ENCODE measurements around the gene SNTB2.

SNTB2 gene

DNA sequence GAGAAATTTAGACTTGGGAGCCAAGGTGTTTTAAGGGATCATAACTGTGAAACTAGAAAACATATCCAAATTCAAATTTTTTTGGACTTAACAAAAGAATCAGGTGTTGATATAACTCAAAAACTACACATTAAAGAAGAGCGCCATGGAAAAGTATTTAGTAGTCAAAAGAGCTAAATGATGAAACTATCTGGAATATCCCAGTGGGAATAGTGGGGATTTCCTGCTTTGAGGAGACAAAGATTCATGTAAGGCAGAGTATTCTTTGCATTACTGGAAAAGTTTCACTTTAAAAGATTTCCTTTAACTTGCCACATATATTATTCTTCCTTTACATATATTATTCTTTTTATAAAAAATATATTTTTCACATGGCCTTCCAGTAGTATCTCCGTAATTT, 83.9 kb downstream of the SNTB2 start:
- Histone ChIP-seq H4K91ac (ENCODE audit: low read depth, low read length) (no peak overlapping the region), H3K79me1 (ENCODE audit: low read length) (no peaks in the 10 kb centered on the region), H3K79me2 (ENCODE audit: control insufficient read depth, insufficient read depth, low read length, poor library complexity) (no peaks in the 10 kb centered on the region), H3K4me3 (ENCODE audit: low read depth, low read length) (no peak overlapping the region), H3K9ac (ENCODE audit: low read length) (no peak overlapping the region), H2BK5ac (ENCODE audit: low read depth, low read length, poor library complexity) (no peak overlapping the region), H3K9me3 (ENCODE audit: insufficient read depth, low read depth, low read length) (no peaks in the 10 kb centered on the region), H3K27me3 (ENCODE audit: insufficient read depth, low read length) (no peaks in the 10 kb centered on the region), H3K18ac (ENCODE audit: low read length) (no peak overlapping the region), H4K12ac (ENCODE audit: low read depth, low read length) (no peak overlapping the region), H2AFZ (ENCODE audit: insufficient read depth, low read length, poor library complexity) (no peak overlapping the region), H3K23ac (ENCODE audit: low read length) (no peak overlapping the region), H2BK120ac (ENCODE audit: insufficient read depth, low read length, poor library complexity) (no peak overlapping the region), H2AK5ac (ENCODE audit: low read length) (no peak overlapping the region), H3K27ac (ENCODE audit: low read depth, low read length) (no peak overlapping the region), H2BK12ac (ENCODE audit: low read length) (no peak overlapping the region), H4K8ac (ENCODE audit: low read depth, low read length) (no peak overlapping the region), H3K4me1 (ENCODE audit: control insufficient read depth in 1 of 2, insufficient read depth in 2 of 2, low read length in 2 of 2) (no peaks in the 10 kb centered on the region), H3K36me3 (ENCODE audit: control insufficient read depth in 1 of 2, insufficient read depth in 2 of 2, low read length in 2 of 2) (peaks cover 2 to 3% of the 10 kb centered on the region in 2 experiments), H3K14ac (ENCODE audit: low read length) (no peak overlapping the region), H3K4me2 (ENCODE audit: low read length) (no peak overlapping the region), H3K4ac (ENCODE audit: low read depth, low read length) (no peak overlapping the region)
- DNase-seq: no peak
- no CpG with 5 or more reads among the region's 2 CpGs for WGBS (ENCODE audit: extremely low coverage, insufficient coverage, insufficient read length)

DNA sequence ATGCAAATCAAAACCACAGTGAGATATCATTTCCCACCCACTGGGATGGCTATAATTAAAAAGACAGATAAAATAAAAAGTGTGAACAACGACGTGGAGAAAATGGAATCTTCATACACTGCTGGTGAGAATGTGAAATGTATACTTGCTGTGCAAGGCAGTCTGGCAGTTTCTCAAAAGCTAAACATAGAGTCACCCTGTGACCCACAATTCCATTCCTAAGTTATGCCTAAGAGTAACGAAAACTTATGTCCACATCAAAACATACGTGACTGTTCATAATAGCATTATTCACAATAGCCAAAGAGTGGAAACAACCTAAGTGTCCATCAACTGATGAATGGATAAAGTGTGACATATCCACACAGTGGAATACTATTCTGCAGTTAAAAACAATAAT, 86.0 kb downstream of the SNTB2 start:
- Histone ChIP-seq H2AFZ (ENCODE audit: insufficient read depth, low read length, poor library complexity) (no peak overlapping the region), H4K8ac (ENCODE audit: low read depth, low read length) (no peak overlapping the region), H3K79me1 (ENCODE audit: low read length) (no peaks in the 10 kb centered on the region), H3K14ac (ENCODE audit: low read length) (no peak overlapping the region), H4K91ac (ENCODE audit: low read depth, low read length) (no peak overlapping the region), H3K36me3 (ENCODE audit: control insufficient read depth in 1 of 2, insufficient read depth in 2 of 2, low read length in 2 of 2) (peaks cover 2% of the 10 kb centered on the region in 2 experiments), H3K9ac (ENCODE audit: low read length) (no peak overlapping the region), H3K9me3 (ENCODE audit: insufficient read depth, low read depth, low read length) (no peaks in the 10 kb centered on the region), H3K4me3 (ENCODE audit: low read depth, low read length) (no peak overlapping the region), H2BK120ac (ENCODE audit: insufficient read depth, low read length, poor library complexity) (no peak overlapping the region), H3K79me2 (ENCODE audit: control insufficient read depth, insufficient read depth, low read length, poor library complexity) (no peaks in the 10 kb centered on the region), H2BK12ac (ENCODE audit: low read length) (no peak overlapping the region), H3K18ac (ENCODE audit: low read length) (no peak overlapping the region), H2AK5ac (ENCODE audit: low read length) (no peak overlapping the region), H3K4me1 (ENCODE audit: control insufficient read depth in 1 of 2, insufficient read depth in 2 of 2, low read length in 2 of 2) (no peaks in the 10 kb centered on the region), H4K12ac (ENCODE audit: low read depth, low read length) (no peak overlapping the region), H2BK5ac (ENCODE audit: low read depth, low read length, poor library complexity) (no peak overlapping the region), H3K27me3 (ENCODE audit: insufficient read depth, low read length) (no peaks in the 10 kb centered on the region), H3K27ac (ENCODE audit: low read depth, low read length) (no peak overlapping the region), H3K4ac (ENCODE audit: low read depth, low read length) (no peak overlapping the region), H3K4me2 (ENCODE audit: low read length) (no peak overlapping the region), H3K23ac (ENCODE audit: low read length) (no peak overlapping the region)
- no peak for DNase-seq
- no CpG with 5 or more reads among the region's 4 CpGs for WGBS (ENCODE audit: extremely low coverage, insufficient coverage, insufficient read length)

DNA sequence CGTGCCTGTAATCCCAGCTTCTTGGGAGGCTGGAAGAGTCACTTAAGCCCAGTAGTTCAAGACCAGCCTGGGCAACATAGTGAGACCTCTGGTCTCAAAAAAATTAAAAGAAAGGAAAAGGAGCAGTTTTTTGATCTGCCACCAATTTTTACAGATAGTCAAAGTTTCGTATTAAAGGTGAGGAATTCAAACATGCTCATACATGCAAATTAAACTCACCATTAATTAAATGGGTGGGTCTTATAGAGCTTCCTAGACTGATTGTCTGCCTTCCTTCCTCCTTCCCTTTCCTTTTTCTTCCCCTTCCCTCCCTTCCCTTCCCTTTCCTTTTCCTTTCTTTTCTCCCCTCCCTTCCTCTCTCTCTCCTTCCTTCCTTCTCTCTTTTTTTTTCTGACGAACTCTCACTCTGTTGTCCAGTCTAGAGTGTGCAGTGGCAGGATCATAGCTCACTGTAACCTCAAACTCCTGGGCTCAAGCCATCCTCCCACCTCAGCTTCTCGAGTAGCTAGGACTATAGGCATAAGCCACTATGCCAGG, 87.8 kb downstream of the SNTB2 start:
- no peak overlapping the region for H3K18ac ChIP-seq (ENCODE audit: low read length)
- H3K9me3 ChIP-seq (ENCODE audit: insufficient read depth, low read depth, low read length): no peaks in the 10 kb centered on the region
- no peaks in the 10 kb centered on the region for H3K79me2 ChIP-seq (ENCODE audit: control insufficient read depth, insufficient read depth, low read length, poor library complexity)
- no peak overlapping the region for H2BK12ac ChIP-seq (ENCODE audit: low read length)
- no peak overlapping the region for H4K8ac ChIP-seq (ENCODE audit: low read depth, low read length)
- H3K79me1 ChIP-seq (ENCODE audit: low read length): no peaks in the 10 kb centered on the region
- peaks cover 2% of the 10 kb centered on the region in 2 experiments for H3K36me3 ChIP-seq (ENCODE audit: control insufficient read depth in 1 of 2, insufficient read depth in 2 of 2, low read length in 2 of 2)
- WGBS (ENCODE audit: extremely low coverage, insufficient coverage, insufficient read length): no CpG with 5 or more reads among the region's 4 CpGs
- H3K4ac ChIP-seq (ENCODE audit: low read depth, low read length): no peak overlapping the region
- no peaks in the 10 kb centered on the region for H3K4me1 ChIP-seq (ENCODE audit: control insufficient read depth in 1 of 2, insufficient read depth in 2 of 2, low read length in 2 of 2)
- H2BK120ac ChIP-seq (ENCODE audit: insufficient read depth, low read length, poor library complexity): no peak overlapping the region
- no peak for DNase-seq
- no peak overlapping the region for H3K4me2 ChIP-seq (ENCODE audit: low read length)
- no peaks in the 10 kb centered on the region for H3K27me3 ChIP-seq (ENCODE audit: insufficient read depth, low read length)
- no peak overlapping the region for H4K12ac ChIP-seq (ENCODE audit: low read depth, low read length)
- H3K23ac ChIP-seq (ENCODE audit: low read length): no peak overlapping the region
- H3K4me3 ChIP-seq (ENCODE audit: low read depth, low read length): no peak overlapping the region
- no peak overlapping the region for H3K9ac ChIP-seq (ENCODE audit: low read length)
- H2AFZ ChIP-seq (ENCODE audit: insufficient read depth, low read length, poor library complexity): no peak overlapping the region
- no peak overlapping the region for H3K27ac ChIP-seq (ENCODE audit: low read depth, low read length)
- H4K91ac ChIP-seq (ENCODE audit: low read depth, low read length): no peak overlapping the region
- H3K14ac ChIP-seq (ENCODE audit: low read length): no peak overlapping the region
- H2BK5ac ChIP-seq (ENCODE audit: low read depth, low read length, poor library complexity): no peak overlapping the region
- no peak overlapping the region for H2AK5ac ChIP-seq (ENCODE audit: low read length)

DNA sequence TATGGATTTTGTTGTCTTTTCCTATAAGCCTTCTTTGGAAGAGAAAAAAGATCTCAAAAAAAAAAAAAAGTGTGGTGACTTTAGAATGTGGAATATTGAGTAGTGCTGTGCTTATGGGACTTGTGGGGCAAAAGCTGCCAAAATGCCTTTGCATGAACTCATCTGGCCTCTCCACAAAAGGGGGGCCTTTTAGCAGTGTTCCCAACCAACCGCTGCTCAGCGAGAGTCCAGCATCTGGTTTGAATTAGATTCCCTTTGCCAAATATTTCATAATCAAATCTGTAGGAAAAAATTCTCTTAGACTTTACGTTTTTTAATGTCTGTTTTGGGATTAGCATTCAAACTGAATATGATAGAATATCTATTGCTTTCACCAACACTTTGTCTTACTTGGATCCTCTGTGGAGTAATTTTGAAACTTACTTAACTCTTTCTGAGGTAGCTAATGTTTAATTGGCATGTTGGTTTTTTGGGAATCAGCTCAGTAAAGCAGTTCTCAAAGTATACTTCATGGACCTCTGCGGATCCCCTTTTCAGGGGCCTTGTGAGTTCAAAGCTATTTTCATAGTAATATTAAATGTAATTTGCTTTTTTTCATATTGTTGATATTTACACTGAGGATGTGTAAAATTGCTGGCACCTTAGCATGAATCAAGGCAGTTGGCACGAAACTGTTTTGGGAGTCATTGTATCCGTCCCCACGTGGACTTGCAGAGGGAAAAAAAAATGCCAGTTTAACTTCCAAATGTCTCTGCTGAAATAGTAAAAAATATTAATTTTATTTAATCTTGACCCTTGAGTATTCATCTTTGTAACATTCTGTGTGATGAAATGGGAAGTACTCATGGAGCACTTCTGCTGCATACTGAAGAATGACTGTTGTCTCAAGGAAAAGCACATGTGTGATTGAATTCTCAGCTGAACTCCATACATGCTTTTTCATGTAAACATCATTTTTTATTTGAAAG, 89.5 kb downstream of the SNTB2 start:
- H3K4me2 ChIP-seq (ENCODE audit: low read length): no peak overlapping the region
- no peak overlapping the region for H2BK5ac ChIP-seq (ENCODE audit: low read depth, low read length, poor library complexity)
- H3K4ac ChIP-seq (ENCODE audit: low read depth, low read length): no peak overlapping the region
- no peak overlapping the region for H4K91ac ChIP-seq (ENCODE audit: low read depth, low read length)
- no peak overlapping the region for H3K27ac ChIP-seq (ENCODE audit: low read depth, low read length)
- no peak overlapping the region for H3K23ac ChIP-seq (ENCODE audit: low read length)
- H2AFZ ChIP-seq (ENCODE audit: insufficient read depth, low read length, poor library complexity): no peak overlapping the region
- H3K79me2 ChIP-seq (ENCODE audit: control insufficient read depth, insufficient read depth, low read length, poor library complexity): no peaks in the 10 kb centered on the region
- no peaks in the 10 kb centered on the region for H3K9me3 ChIP-seq (ENCODE audit: insufficient read depth, low read depth, low read length)
- H3K4me3 ChIP-seq (ENCODE audit: low read depth, low read length): no peak overlapping the region
- no peak overlapping the region for H4K12ac ChIP-seq (ENCODE audit: low read depth, low read length)
- no peak overlapping the region for H4K8ac ChIP-seq (ENCODE audit: low read depth, low read length)
- H2BK120ac ChIP-seq (ENCODE audit: insufficient read depth, low read length, poor library complexity): no peak overlapping the region
- H2AK5ac ChIP-seq (ENCODE audit: low read length): no peak overlapping the region
- no peak overlapping the region for H2BK12ac ChIP-seq (ENCODE audit: low read length)
- no peaks in the 10 kb centered on the region for H3K4me1 ChIP-seq (ENCODE audit: control insufficient read depth in 1 of 2, insufficient read depth in 2 of 2, low read length in 2 of 2)
- H3K36me3 ChIP-seq (ENCODE audit: control insufficient read depth in 1 of 2, insufficient read depth in 2 of 2, low read length in 2 of 2): peaks cover 0 to 2% of the 10 kb centered on the region in 2 experiments
- H3K79me1 ChIP-seq (ENCODE audit: low read length): no peaks in the 10 kb centered on the region
- no peak for DNase-seq
- H3K9ac ChIP-seq (ENCODE audit: low read length): no peak overlapping the region
- H3K27me3 ChIP-seq (ENCODE audit: insufficient read depth, low read length): no peaks in the 10 kb centered on the region
- no CpG with 5 or more reads among the region's 7 CpGs for WGBS (ENCODE audit: extremely low coverage, insufficient coverage, insufficient read length)
- H3K18ac ChIP-seq (ENCODE audit: low read length): no peak overlapping the region
- no peak overlapping the region for H3K14ac ChIP-seq (ENCODE audit: low read length)
